ENCODE data around the gene CUBN.
A peak's percentile ranks its signal among the peaks of the same experiment; 100 is the strongest.
"Not testable (repeated sequence)": the region's sequence is repeated elsewhere in the genome, so short reads cannot be mapped to it uniquely, and the experiment has no call there.

Gene CUBN

GRCh38 chr10:17033529-17034260 is 95.9 kb downstream of the CUBN start:
- DNase-seq, result no peak

GRCh38 chr10:17031637-17032635 is 97.7 kb downstream of the CUBN start:
- DNase-seq, result no peak

- peak; percentile 86 for DNase-seq
These were observed 99.9 kb downstream of the CUBN start for GRCh38 chr10:17029581-17030271.

- no peak for DNase-seq
These were observed 100.4 kb downstream of the CUBN start for GRCh38 chr10:17029239-17029580.

GRCh38 chr10:17028798-17029197 is 100.8 kb downstream of the CUBN start:
- DNase-seq, result no peak

- no peak for DNase-seq
These were observed 102.7 kb downstream of the CUBN start for GRCh38 chr10:17026686-17027485.

GRCh38 chr10:17025444-17026295 is 103.9 kb downstream of the CUBN start:
- DNase-seq, result peak; percentile 92

GRCh38 chr10:17024461-17024860 is 105.2 kb downstream of the CUBN start:
- no peak for DNase-seq

- peak; percentile 92 for DNase-seq
These were observed 106.0 kb downstream of the CUBN start for GRCh38 chr10:17023386-17024298.

GRCh38 chr10:17022896-17023295 is 106.7 kb downstream of the CUBN start:
- DNase-seq, result no peak

GRCh38 chr10:17022466-17022825 is 107.2 kb downstream of the CUBN start:
- peak; percentile 72 for DNase-seq

- DNase-seq, result peak; percentile 67
These were observed 107.8 kb downstream of the CUBN start for GRCh38 chr10:17021656-17022465.

GRCh38 chr10:17019696-17020095 is 109.9 kb downstream of the CUBN start:
- DNase-seq, result no peak

- not testable (repeated sequence) for DNase-seq
These were observed 116.3 kb downstream of the CUBN start for GRCh38 chr10:17013131-17013983.

- DNase-seq, result not testable (repeated sequence)
These were observed 116.9 kb downstream of the CUBN start for GRCh38 chr10:17012731-17013130.

GRCh38 chr10:17010363-17011145 is 119.1 kb downstream of the CUBN start:
- DNase-seq, result no peak

GRCh38 chr10:17009212-17009700 is 120.4 kb downstream of the CUBN start:
- DNase-seq, result peak; percentile 85

- DNase-seq, result no peak
These were observed 122.2 kb downstream of the CUBN start for GRCh38 chr10:17007418-17007770.

Data from islet precursor cell (in vitro differentiated cells).